DMS114 treated with DMSO at 0.1 percent for 48 hours (cell line): ENCODE data around the gene TXNDC12.
A peak's percentile ranks its signal among the peaks of the same experiment; 100 is the strongest.
"Not testable (repeated sequence)": the region's sequence is repeated elsewhere in the genome, so short reads cannot be mapped to it uniquely, and the experiment has no call there.

Experiments
- DNase-seq: peaks from one replicate; lab custom pipeline; 2025; ENCODE audit not compliant: unreplicated experiment; lab: John Stamatoyannopoulos, UW

The TXNDC12 gene

DNA sequence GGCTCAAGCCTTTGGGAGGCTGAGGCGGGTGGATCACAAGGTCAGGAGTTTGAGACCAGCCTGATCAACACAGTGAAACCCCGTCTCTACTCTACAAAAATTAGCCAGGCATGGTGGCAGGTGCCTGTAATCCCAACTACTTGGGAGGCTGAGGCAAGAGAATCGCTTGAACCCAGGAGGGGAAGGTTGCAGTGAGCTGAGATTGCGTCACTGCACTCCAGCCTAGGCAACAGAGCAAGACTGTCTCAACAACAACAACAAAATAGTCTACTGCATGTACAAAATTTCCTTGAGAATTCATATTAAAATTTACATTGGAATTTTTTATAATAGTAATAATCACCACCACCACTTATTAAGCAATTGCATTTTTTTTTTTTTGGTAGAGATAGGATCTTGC lies 5.7 kb downstream of the TXNDC12 start:
- not testable (repeated sequence) for DNase-seq

DNA sequence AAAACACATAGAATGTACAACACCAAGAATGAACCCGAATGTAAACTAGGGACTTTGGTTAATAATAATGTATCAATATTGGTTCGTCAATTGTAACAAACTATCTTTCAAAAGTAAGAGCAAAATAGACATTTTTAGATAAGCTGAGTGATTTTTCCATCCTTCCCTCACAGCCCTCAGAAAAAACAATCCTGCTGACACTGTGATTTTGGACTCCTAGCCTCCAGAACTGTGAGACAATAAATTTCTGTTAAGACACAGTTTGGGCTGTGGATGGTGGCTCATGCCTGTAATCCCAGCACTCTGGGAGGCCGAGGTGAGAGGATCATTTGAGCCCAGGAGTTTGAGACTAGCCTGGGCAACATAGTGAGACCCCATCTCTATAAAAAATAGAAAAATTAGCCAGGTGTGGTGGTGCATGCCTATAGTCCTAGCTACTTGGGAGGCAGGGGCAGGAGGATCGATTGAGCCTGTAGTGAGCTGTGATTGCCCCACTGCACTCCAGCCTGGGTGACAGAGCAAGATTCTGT lies 9.3 kb downstream of the TXNDC12 start:
- not testable (repeated sequence) for DNase-seq

DNA sequence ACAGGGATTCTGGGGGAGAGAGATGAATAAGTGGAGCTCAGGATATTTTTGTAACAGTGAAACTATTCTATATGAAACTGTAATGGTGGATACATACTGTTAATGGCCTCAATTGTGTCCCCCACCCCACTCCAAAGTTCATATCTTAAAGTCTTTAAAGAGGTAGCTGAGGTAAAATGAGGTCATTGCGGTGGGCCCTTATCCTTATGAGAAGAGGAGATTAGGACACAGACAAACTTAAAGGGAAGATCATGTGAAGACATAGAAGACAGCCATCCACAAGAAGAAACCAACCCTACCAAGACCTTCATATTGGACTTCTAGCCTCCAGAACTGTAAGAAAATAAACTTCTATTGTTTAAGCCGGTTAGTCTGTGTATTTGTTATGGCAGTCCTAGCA lies 9.8 kb downstream of the TXNDC12 start:
- no peak for DNase-seq

DNA sequence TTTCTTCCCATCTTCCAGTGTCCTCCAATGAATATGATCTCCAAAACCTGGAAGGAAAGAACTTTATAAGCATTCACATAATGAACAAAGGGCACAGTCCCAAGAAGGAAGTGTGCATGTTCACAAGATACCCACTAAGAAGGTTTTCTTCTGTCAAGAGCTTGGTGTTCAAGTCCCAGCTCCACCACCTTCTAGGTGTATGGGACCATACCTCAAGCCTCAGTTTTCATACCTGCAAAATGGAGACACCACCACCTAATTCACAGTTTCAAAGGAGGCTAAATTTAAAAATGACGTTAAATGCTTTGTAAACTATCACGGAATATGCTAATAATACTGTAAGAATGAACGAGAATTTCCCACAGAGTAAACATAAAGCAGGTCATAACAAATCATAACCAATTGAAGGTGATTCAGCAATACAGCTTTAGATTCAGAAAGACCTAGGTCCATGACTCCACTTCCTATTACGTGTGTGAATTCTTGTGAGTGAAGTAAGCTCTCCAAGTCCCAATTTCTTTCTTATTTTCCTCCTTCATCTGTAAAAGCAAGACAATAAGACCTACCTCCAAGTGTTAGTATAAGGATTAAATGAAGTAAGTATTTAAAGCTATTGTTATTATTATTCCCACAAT lies 13.3 kb downstream of the TXNDC12 start:
- no peak for DNase-seq

DNA sequence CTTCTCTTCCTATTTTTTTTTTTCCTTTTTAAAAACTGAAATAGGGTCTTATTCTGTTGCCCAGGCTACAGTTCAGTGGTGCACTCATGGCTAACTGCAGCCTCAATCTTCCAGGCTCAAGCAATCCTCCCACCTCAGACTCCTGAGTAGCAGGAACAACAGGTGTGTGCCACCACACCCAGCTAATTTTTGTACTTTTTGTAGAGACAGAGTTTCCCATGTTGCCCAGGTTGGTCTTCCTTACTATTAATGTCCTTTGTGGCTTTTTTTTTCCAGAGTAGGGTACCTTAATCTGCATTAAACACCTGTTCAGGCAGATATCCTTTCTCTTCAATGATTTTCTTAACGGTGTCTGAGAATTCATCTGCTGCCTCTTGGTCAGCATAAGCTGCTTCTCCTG lies 17.1 kb downstream of the TXNDC12 start:
- DNase-seq: no peak

DNA sequence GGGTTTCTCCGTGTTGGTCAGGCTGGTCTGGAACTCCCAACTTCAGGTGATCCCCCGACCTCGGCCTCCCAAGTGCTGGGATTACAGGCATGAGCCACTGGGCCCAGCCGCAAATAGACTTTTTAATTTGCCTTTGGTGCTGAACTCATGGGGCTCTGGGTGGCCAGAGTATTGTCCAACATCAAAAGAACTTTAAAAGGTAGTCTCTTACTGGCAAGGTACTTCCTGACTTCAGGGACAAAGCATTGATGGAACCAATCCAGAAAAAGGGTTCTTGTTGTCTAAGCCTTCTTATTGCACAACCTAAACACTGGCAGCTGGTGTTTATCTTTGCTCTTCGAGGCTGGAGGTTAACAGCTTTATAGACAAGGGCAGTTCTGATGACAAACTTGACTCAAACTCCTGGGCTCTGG lies 17.6 kb downstream of the TXNDC12 start:
- no peak for DNase-seq

DNA sequence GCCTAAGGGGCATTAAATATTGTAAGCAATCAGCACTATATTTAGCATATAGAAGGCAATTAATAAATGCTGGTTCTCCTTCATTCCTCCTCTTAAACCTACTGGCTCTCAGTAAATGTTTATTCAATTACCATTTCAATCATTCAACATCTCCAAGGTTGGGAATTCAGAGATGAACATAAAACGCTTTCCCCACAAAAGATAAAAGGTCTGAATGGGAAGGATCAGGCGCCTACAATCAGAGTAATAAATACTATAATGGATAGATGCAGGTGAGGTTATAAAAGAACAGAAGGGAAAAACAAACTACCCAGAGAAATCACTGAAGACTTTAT lies 21.0 kb downstream of the TXNDC12 start:
- DNase-seq: no peak

DNA sequence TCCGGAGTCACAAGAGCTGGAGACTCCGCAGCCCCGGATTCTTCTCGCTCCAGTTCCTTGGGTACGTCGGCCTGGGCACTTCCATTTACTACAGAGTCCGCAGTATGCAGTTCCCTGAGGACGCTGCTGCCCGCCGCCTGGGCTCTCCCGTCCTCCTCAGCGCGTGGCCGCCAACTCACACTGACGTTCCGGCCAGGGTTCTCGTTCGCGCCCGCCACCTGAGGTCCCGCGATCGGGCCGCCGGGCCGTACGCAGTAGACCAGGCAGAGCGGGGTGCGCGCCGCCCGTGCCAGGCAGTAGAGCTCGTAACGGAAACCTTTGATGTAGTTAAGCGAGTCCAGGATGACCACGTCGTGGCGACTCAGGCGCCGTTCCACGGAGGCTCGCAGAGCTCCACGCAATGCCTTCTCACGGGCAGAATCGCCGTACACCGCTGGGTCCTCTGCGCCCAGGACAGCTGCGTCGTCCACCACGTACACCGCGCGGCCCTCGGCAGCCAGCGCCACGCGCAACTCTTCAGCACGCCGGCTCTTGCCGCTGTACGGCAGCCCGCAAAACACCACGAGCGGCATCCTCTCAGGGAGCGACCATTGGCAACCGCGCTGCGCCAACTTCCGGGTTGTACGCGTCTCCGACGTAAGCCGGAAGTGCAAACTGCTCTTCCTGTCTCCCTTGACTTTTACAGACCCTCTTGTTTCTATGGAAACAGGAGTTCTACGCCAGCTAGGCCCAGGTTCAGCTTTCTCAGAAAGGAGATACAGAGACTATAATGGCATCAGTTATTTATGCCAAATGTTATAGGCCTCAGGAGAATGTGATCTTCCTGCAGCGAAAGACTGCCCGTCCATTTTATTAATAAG lies 21.6 kb downstream of the TXNDC12 start, which contains the start of gene KTI12:
Gene KTI12, minus strand, starts transcription at position 621 of the 860 bp plus-strand sequence. Its CDS starts 49 bp downstream, at position 572.
- peak; percentile 86 for DNase-seq

DNA sequence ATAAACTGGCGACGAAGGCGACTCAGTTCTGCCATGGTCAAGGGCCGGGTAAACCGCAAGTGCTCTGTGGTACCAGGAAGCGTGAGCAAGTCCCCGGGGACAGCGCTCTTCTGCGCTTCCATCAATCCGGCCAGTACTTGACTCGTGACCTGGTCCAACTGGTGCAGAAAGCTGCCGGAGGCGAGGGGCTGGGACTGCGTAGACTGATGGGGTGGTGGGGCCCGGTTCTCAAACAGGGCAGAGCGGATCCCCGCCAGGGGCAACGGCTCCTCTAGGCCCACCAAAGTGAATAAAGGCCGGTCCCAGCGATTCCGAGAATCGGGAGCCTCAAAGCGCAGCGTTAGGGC lies 22.2 kb downstream of the TXNDC12 start:
- DNase-seq: no peak

DNA sequence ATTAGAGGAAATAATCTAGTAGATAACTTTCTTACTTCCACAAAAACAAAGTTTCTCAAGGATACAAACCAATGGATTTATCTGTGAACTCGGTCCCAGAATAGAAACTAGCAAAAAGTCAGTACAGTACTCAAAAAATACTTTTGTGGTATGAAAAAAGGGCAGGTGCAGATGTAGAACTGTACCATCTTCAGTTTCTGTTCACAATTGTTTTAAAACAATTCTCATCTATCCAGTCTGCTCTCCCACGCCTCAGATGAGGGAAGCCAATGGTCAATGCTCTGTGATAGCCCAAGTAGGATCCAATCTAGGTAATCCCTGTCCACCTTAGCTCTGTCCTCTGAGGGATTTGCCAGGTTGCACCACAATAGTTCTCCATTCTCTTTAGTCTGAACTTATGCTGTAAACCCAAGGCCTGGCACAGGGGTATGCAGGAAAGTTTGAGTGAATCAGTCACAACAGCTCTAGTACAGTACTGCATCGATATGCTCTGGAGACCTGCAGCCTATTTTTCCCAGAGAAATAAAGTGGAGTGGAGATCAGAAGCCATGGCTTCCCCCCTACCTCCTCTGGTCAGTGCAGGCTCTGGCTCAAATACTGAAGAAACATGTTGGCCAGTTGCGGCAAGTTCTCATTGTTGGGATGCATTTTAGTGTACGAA lies 22.7 kb downstream of the TXNDC12 start:
- DNase-seq: no peak

DNA sequence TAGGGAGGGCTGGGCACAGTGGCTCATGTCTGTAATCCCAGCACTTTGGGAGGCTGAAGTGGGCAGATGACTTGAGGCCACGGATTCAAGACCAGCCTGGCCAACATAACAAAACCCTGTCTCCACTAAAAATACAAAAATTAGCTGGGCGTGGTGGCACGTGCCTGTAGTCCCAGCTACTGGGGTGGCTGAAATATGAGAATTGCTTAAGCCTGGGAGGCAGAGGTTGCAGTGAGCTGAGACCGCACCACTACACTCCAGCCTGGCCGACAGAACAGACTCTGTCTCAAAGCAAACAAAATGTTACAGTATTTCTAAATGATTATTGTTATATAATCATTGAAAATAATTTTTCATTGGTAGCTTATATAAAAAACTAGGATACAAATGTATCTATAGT lies 26.2 kb downstream of the TXNDC12 start:
- not testable (repeated sequence) for DNase-seq

DNA sequence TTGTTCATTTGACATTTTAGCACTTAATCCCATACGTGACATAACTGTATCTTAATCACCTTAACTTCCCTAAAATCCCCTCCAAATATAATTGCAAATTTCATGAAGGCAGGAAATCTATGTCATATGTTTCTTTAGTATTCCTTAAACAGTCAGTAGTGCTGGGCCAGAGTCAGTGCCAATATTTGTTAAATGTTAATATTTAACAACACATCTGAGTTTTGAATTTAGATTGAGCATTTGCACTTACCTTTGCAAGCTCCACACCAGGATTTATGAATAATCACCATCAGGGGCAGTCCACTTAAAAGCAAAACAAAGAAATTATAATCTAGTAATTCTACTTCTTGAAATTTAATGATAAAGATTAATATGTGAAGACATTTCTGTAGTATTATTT lies 26.7 kb downstream of the TXNDC12 start:
- DNase-seq: no peak

DNA sequence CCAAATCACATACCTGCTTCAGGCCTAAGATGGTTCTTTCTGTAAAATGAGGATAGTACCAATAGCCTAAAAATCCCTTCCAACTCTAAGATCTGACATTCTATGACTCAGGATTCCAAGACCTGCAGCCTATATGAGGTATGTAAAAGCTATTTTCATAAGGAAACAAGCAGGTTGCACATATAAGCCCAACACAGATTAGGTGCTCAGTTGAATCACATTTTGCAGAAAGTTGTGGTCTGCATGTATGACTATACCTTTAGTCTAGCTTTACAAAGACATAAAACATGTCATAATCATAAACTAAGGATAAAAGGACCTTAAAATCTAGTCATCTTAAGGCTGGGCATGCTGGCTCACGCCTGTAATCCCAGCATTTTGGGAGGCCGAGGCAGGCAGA lies 28.7 kb downstream of the TXNDC12 start:
- no peak for DNase-seq

DNA sequence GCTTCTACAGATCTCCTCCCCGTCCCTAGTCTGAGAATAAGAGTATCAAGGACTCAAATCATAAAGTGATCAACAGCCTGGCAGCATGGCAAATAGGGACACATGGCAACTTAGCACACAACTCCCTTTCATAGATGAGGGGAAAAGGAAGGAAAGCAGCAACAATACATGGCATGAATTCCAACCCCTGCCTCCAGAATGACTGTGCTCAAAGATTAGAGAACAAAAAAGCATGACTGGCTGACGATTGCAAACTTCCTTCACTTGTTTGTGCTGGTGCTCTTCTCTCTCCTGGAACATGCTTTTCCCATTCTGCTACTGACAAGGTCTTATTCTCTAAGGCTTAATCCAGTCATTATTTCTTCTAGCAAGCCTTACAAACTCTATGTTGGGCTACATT lies 32.9 kb downstream of the TXNDC12 start:
- DNase-seq: no peak

DNA sequence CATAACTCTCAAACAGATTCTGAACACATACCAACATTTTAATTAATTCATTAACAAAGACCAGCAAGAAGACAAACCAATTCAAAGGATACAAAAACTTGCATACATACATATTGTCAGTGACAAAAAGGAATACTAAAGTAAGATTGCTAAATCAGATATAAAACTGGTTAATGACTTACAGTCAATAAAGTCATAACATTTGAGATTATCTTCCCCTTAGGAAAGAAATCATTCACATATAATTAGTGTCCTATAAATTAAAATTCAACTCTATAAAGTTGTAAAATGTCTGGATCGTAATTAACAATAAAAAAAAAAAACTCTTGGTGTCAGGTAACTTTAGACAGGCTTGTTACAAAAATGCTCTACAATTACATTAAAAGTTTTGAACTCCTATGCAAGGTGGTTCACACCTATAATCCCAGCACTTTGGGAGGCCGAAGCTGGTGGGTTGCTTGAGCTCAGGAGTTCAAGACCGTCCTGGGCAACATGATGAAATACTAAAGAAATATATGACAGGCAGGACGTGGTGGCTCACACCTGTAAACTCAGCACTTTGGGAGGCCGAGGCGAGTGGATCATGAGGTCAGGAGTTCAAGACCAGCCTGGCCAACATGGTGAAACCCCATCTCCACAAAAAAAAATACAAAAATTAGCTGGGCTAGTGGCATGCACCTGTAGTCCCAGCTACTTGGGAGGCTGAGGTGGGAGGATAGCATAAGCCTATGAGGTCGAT lies 46.8 kb downstream of the TXNDC12 start:
- DNase-seq: no peak

DNA sequence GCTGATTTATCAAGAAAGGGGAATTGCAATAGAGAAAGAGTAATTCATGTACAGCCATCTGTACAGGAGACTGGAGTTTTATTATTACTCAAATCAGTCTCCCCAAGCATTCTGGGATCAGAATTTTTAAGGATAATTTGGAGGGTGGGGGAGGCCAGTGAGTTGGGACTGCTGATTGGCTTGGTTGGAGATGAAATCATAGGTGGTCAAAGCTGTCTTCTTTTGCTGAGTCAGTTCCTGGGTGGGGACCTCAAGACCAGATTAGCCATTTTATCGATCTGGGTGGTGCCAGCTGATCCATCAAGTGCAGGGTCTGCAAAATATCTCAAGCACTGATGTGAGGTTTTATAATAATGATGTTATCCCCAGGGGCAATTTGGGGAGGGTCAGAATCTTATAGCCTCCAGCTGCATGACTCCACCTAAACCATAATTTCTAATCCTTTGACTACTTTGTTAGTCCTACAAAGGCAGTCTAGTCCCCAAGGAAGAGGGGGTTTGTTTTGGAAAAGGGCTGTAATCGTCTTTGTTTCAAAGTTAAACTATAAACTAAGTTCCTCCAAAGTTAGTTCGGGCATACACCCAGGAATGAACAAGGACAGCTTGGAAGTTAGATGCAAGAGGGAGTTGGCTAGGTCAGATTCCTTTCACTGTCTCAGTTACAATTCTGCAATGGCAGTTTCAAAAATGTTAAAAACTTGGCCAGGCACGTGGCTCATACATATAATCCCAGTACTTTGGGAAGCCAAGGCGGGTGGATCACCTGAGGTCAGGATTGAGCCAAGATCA lies 47.6 kb downstream of the TXNDC12 start:
- no peak for DNase-seq

DNA sequence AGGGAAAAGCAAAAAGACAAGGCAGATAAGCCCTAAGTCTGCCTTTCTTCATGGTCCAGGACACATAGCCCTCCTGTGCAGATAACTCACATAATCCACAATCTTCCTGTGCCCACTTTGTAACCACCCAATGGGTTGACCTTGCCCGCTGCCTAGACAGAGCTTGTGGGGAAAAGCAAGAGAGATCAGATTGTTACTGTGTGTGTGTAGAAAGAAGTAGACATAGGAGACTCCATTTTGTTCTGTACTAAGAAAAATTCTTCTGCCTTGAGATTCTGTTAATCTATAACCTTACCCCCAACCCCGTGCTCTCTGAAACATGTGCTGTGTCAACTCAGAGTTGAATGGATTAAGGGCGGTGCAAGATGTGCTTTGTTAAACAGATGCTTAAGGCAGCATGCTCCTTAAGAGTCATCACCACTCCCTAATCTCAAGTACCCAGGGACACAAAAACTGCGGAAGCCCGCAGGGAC lies 48.9 kb downstream of the TXNDC12 start:
- DNase-seq: not testable (repeated sequence)

DNA sequence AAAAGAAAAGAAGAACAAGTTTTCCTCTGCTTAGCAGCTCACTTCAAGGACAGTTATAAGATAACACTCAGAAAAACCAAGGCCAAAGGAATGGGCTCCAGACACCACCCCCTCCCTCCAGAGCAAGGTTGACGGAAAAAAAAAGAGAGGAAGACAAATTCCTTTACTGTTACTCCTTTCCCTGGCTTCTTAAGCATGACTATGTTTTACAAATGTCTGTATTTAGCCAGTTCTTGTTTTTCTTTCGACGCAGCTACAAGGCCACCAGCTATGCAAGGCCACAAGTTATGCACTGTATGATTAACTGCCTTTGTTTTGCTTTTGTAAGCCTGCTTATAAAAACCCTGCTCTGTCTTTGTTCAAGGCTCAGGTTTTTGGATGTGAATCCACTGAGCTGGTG lies 49.4 kb downstream of the TXNDC12 start:
- not testable (repeated sequence) for DNase-seq

DNA sequence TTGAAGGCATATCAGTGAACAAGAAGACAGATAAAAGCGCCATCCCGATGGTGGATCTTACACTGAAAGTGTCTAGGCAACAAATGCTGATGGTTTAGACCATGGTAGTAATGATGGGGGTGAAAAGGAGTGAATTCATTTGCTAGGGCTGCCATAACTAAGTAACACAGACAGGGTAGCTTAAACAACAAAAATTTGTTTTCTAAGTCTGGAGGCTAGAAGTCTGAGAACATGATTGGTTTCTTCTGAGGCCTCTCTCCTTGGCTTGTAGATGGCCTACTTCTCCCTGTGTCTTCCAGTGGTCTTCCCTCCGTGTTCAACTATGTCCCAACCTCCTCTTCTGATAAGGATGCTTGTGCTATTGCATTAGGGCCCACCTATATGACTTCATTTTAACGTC lies 51.1 kb downstream of the TXNDC12 start:
- DNase-seq: no peak
